ENCODE data around the gene ATXN8OS. TPM values are rescaled to one million over a fixed set of nuclear protein-coding genes. Genes with fewer than 3 reads are reported as not detected.

ATXN8OS gene
- total RNA-seq, 2 donors from 2014 or later, result not detected

- H3K27me3 Mint-ChIP-seq (ENCODE audit: insufficient read depth), result peaks cover 39% of the 10 kb centered on the region
- H3K4me3 Mint-ChIP-seq, result no peak overlapping the region
- no peaks in the 10 kb centered on the region for H3K36me3 Mint-ChIP-seq (ENCODE audit: low read depth)
- Histone ChIP-seq H3K27ac (ENCODE audit: low read depth, low read length) (no peak overlapping the region), H3K4me1 (ENCODE audit: control insufficient read depth, insufficient read depth, low read length) (no peaks in the 10 kb centered on the region), H3K27me3 (ENCODE audit: control insufficient read depth, insufficient read depth, low read length, poor library complexity, severe bottlenecking) (peaks cover 43% of the 10 kb centered on the region), H3K9me3 (ENCODE audit: control insufficient read depth, low read length) (no peaks in the 10 kb centered on the region), H3K9ac (ENCODE audit: extremely low read depth, low read length, poor library complexity, severe bottlenecking) (no peak overlapping the region), H3K36me3 (ENCODE audit: control insufficient read depth, insufficient read depth, low read length) (no peaks in the 10 kb centered on the region), H3K4me3 (ENCODE audit: low read length) (no peak overlapping the region)
- no peak overlapping the region for H3K27ac Mint-ChIP-seq
- H3K9me3 Mint-ChIP-seq, result no peaks in the 10 kb centered on the region
- TF ChIP-seq CTCF (conservative IDR thresholded peaks at IDR 0.05), result no peak
- peaks cover 2% of the 10 kb centered on the region for H3K4me1 Mint-ChIP-seq
- no peak for DNase-seq
These were observed 3.1 kb upstream of the ATXN8OS start for GRCh38 chr13:70104481-70104880.

DNA sequence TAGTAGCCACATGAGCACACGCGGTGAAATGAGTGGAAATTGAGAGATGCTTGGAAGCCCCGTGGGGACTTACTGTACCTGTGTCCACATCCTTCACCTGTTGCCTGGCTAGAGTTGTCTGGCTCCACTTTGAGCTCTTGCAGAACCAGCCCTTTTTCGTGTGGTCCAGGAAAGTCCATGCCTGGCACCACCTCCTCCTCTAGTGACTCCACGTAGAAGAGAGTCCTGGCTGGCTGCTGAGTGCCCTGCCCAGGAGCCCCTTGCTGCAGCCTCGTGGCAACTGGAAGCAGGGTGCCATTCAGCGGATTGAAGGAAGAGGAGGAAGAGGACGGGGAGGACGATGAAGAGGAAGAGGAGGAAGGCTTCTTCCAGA, 515 bp upstream of the ATXN8OS start:
- H3K4me1 Mint-ChIP-seq, result peaks cover 2% of the 10 kb centered on the region
- H3K4me1 ChIP-seq (ENCODE audit: control insufficient read depth, insufficient read depth, low read length), result no peaks in the 10 kb centered on the region
- peak overlapping the region; percentile 55 for H3K4me3 Mint-ChIP-seq
- no peak for DNase-seq
- H3K9ac ChIP-seq (ENCODE audit: extremely low read depth, low read length, poor library complexity, severe bottlenecking), result no peak overlapping the region
- no peaks in the 10 kb centered on the region for H3K36me3 ChIP-seq (ENCODE audit: control insufficient read depth, insufficient read depth, low read length)
- peak overlapping the region; percentile 78 for H3K4me3 ChIP-seq (ENCODE audit: low read length)
- no peak for TF ChIP-seq CTCF (conservative IDR thresholded peaks at IDR 0.05)
- WGBS, 2 experiments (ENCODE audit: insufficient coverage in 1 of 2, insufficient read length in 1 of 2), result 38 to 51% methylated on average over 7 to 9 of the region's 9 CpGs
- no peaks in the 10 kb centered on the region for H3K9me3 Mint-ChIP-seq
- H3K27ac ChIP-seq (ENCODE audit: low read depth, low read length), result no peak overlapping the region
- peaks cover 53% of the 10 kb centered on the region for H3K27me3 Mint-ChIP-seq (ENCODE audit: insufficient read depth)
- peaks cover 62% of the 10 kb centered on the region for H3K27me3 ChIP-seq (ENCODE audit: control insufficient read depth, insufficient read depth, low read length, poor library complexity, severe bottlenecking)
- H3K27ac Mint-ChIP-seq, result no peak overlapping the region
- H3K9me3 ChIP-seq (ENCODE audit: control insufficient read depth, low read length), result no peaks in the 10 kb centered on the region
- no peaks in the 10 kb centered on the region for H3K36me3 Mint-ChIP-seq (ENCODE audit: low read depth)

- no peaks in the 10 kb centered on the region for H3K36me3 Mint-ChIP-seq (ENCODE audit: low read depth)
- H3K9me3 Mint-ChIP-seq, result no peaks in the 10 kb centered on the region
- Histone ChIP-seq H3K36me3 (ENCODE audit: control insufficient read depth, insufficient read depth, low read length) (no peaks in the 10 kb centered on the region), H3K27me3 (ENCODE audit: control insufficient read depth, insufficient read depth, low read length, poor library complexity, severe bottlenecking) (peaks cover 62% of the 10 kb centered on the region), H3K27ac (ENCODE audit: low read depth, low read length) (peak within 1 kb of the TSS; percentile 17), H3K9ac (ENCODE audit: extremely low read depth, low read length, poor library complexity, severe bottlenecking) (no peak within 1 kb of the TSS), H3K4me3 (ENCODE audit: low read length) (peak within 1 kb of the TSS; percentile 78), H3K9me3 (ENCODE audit: control insufficient read depth, low read length) (no peaks in the 10 kb centered on the region), H3K4me1 (ENCODE audit: control insufficient read depth, insufficient read depth, low read length) (no peaks in the 10 kb centered on the region)
- DNase-seq, result no peak
- H3K4me1 Mint-ChIP-seq, result peaks cover 2% of the 10 kb centered on the region
- 85 to 87% methylated on average over 11 to 15 of the region's 18 CpGs for WGBS, 2 experiments (ENCODE audit: insufficient coverage in 1 of 2, insufficient read length in 1 of 2)
- peaks cover 53% of the 10 kb centered on the region for H3K27me3 Mint-ChIP-seq (ENCODE audit: insufficient read depth)
- H3K4me3 Mint-ChIP-seq, result peak within 1 kb of the TSS; percentile 55
- no peak for TF ChIP-seq CTCF (conservative IDR thresholded peaks at IDR 0.05)
- no peak within 1 kb of the TSS for H3K27ac Mint-ChIP-seq
These were observed 905 bp downstream of the ATXN8OS start, which contains the start of gene KLHL1 for GRCh38 chr13:70108356-70109105. Gene KLHL1 (minus strand): TSS chr13:70108452. CDS start chr13:70107699, 753 bp downstream.
